ENCODE measurements around the gene KIAA1143.

Gene KIAA1143

DNA sequence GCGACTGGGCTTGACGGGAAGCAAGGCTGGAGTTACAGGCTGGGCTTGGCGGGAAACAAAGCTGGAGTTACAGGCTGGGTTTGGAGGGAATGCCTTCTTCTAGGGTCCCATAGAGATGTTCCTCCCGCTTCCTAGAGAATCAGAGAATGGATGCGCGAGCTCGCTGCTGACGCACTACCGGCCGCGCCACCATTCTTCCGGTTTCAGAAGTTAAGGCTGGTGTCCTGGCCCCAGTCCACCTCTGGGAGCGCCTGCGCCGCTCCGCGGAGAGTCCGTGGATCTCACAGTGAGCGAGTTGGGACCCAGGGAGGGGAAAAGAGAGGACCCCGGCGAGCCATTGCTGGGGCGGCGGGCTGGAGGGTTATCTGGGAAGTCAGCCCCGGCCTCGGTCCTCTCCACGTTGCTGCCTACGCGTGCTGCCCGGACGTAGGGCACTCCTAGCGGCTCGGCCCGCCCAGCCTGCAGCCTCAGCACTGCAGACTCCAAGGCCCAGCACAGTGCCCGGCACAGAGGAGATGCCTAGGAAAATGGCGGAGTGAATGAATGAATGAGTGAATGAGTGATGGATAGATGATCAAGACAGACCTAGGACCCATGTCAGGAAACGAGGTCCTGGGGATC is 48.9 kb downstream of the KIAA1143 start, which contains the start of gene ZNF502:
Gene ZNF502 (plus strand): TSS at position 206 of the 621 bp plus-strand sequence. CDS start 7,602 bp downstream, outside the sequence.
- Histone ChIP-seq H3K4me3 (ENCODE audit: low read length) (no peak within 1 kb of the TSS), H2AFZ (ENCODE audit: low read depth, low read length) (no peak within 1 kb of the TSS), H3K36me3 (replicated peaks; ENCODE audit: low read depth, low read length) (no peaks in the 10 kb centered on the region), H3K79me2 (ENCODE audit: low read length) (no peaks in the 10 kb centered on the region), H4K20me1 (ENCODE audit: insufficient read depth, low read length) (no peaks in the 10 kb centered on the region), H3K9ac (ENCODE audit: low read length) (no peak within 1 kb of the TSS), H3K27me3 (ENCODE audit: low read depth, low read length) (no peaks in the 10 kb centered on the region), H3K4me1 (ENCODE audit: low read length) (no peaks in the 10 kb centered on the region), H3K9me3 (ENCODE audit: insufficient read depth, low read length) (peaks cover 24% of the 10 kb centered on the region), H3K27ac (ENCODE audit: low read length) (no peak within 1 kb of the TSS), H3K4me2 (ENCODE audit: low read length) (no peak within 1 kb of the TSS)
- TF ChIP-seq, protein P1, sequence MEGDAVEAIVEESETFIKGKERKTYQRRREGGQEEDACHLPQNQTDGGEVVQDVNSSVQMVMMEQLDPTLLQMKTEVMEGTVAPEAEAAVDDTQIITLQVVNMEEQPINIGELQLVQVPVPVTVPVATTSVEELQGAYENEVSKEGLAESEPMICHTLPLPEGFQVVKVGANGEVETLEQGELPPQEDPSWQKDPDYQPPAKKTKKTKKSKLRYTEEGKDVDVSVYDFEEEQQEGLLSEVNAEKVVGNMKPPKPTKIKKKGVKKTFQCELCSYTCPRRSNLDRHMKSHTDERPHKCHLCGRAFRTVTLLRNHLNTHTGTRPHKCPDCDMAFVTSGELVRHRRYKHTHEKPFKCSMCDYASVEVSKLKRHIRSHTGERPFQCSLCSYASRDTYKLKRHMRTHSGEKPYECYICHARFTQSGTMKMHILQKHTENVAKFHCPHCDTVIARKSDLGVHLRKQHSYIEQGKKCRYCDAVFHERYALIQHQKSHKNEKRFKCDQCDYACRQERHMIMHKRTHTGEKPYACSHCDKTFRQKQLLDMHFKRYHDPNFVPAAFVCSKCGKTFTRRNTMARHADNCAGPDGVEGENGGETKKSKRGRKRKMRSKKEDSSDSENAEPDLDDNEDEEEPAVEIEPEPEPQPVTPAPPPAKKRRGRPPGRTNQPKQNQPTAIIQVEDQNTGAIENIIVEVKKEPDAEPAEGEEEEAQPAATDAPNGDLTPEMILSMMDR (IDR thresholded peaks at IDR 0.05; ENCODE audit: low read depth, low read length) = no peak
- no peak for TF ChIP-seq EZH2phosphoT487 (IDR thresholded peaks at IDR 0.05; ENCODE audit: low read depth)
